Myocyte (in vitro differentiated cells): ENCODE data around the gene MED12L. TPM values are rescaled to one million over a fixed set of nuclear protein-coding genes. Genes with fewer than 3 reads are reported as not detected.
A peak's percentile ranks its signal among the peaks of the same experiment; 100 is the strongest.

ENCODE experiments used
- DNase-seq: peaks from one replicate; pipeline ENCODE4 v3.0.0-alpha.2; 2012; ENCODE audit warnings: low read depth
- total RNA-seq: library from RNA; depleted of rRNA; stranded (reverse); fragments of >200 nt; gene quantifications from 2 replicates; pipeline ENCODE4 v1.2.3, GENCODE V29; 2014

MED12L gene
- total RNA-seq, 1 donor from 2014 or later: not detected

DNA sequence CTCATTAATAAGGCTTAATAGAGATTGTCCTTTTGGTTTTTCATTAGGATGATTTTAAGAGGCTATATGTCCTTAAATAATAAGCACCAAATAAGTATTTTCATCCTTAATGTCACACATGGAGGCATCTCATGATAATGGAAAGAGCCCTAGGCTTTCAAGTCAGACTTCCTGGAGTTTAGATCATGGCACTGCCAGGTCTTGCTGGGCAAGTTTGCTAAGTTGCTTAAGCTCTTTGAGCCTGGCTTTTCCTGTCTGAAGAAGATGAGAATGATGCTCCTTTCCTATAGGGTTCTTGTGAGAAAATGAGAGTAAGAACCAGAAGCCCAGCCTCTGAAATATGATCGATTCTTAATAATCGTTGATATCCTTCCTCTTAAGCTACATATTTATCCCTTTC is 322.5 kb downstream of the MED12L start:
- DNase-seq: no peak

DNA sequence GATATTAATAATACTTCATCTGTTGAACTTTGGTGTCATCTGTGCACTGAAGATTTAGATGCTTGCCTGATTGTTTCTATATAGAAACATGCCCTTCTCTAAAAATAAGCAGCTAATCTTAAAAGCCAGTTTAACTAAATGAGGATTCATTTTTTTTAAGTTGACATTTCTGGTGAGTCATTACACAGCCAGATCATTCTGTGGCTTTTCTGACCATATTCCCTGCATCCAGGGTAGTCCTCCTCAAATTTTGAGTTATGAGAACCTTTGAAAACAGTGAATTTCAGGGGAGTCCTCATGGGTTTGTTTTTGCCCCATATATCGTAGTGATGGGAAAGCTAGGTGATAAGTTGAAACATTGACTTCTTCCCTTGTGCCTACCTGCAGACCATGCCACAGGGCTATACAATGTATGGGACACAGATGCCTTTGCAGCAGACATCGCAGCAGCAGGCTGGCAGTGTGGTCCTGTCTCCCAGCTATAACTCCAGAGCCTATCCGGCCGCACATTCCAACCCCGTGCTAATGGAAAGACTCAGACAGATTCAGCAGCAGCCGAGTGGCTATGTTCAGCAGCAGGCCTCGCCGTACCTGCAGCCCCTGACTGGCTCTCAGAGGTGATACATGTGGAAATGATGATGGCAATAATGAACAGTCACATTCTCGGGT is 325.6 kb downstream of the MED12L start:
- no peak for DNase-seq

DNA sequence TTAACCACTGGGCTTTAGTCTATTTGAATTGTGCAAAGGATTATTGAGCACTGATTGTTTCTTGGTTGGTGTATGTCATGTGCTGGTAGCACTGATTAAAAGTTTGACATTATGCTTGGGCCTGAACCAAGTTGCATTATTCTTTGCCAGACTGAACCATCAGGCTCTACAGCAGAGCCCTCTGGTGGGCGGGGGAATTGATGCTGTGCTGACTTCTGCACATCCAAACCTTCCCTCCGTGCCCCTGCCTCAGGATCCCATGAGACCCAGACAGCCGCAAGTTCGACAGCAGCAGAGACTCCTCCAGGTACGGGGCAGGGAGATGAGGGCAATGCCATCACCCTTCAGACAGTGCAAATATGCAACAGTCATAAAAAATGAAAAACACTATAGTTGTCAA is 327.5 kb downstream of the MED12L start:
- DNase-seq: no peak

DNA sequence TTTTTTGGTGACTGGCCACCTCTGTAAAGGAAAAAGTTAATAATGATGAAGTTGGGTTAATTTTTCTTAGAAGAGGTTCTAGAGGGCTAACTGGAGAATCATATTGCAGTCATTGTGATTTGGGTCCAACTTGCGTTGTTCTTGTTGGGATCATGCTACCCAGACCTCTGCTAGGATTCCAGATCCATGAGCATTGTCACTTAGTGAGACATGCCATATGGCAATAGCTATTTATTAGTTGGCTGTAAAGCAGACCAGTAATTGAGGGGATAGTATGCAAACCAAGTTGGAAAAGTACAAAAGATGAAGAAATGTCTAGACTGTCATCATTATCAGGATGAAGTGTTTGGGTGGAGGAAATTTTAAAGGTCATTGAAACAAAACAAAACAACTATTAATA is 329.8 kb downstream of the MED12L start:
- no peak for DNase-seq

DNA sequence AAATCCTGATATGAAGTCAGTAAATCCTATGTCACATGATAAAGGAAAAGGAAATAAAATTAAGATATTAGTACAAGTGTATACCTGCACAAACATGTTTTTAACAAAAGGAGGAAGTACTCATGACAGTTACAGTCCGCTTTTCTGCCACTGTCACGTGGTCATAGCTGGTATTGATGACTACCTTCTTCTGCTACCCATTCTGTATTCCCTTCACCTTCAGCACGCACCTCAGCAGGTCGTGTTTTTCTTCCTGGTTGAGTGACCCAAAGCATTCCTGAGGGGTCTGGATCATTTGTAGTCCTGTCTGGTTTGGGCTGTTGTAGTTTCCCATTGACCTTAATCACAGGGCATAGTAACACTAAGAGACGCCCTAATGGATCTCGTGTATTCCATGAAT is 334.3 kb downstream of the MED12L start:
- DNase-seq: no peak

- no peak for DNase-seq
Observed at GRCh38 chr3:151421938-151422337, 336.5 kb downstream of the MED12L start.

- DNase-seq: no peak
Observed at GRCh38 chr3:151423091-151423490, 337.6 kb downstream of the MED12L start.

- no peak for DNase-seq
Observed at GRCh38 chr3:151425627-151426340, 340.3 kb downstream of the MED12L start.

- DNase-seq: no peak
Observed at GRCh38 chr3:151426341-151426657, 340.8 kb downstream of the MED12L start.

- peak; percentile 28 for DNase-seq
Observed at GRCh38 chr3:151428386-151428785, 342.9 kb downstream of the MED12L start.

DNA sequence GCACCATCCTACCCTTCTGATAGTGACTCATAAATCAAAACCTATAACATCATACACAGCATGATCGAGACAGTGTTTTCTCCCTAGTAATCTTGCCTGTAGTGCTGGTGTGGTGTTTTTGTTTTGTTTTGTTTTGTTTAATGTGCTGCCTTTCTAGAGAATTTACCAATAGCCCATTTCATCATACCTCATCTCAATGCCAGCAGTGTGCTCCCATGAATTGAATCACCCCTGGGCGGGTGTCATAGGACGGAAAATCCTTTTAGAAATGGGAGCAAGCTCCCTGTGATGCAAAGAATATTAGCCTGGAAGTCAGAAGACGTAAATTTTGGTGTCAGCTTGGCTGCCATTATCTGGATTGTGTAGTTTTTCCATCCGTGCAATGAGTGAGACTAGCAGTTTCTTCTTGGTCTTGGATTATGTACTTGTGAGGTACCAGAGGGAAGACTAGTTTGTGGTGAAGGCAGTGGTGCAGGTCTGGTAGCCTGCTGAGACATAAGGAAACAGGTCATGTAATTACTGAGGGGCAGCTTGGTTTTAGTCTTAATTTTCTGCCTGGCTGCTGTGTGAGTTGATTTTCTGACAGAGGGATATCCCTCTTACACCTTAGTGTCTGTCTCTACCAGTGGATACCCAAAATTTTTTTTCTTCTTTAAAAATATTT is 345.5 kb downstream of the MED12L start:
- DNase-seq: no peak

GRCh38 chr3:151431940-151432339 is 346.5 kb downstream of the MED12L start:
- peak; percentile 66 for DNase-seq

GRCh38 chr3:151432616-151433372 is 347.3 kb downstream of the MED12L start:
- no peak for DNase-seq

GRCh38 chr3:151434151-151434890 is 348.9 kb downstream of the MED12L start:
- DNase-seq: peak; percentile 63

DNA sequence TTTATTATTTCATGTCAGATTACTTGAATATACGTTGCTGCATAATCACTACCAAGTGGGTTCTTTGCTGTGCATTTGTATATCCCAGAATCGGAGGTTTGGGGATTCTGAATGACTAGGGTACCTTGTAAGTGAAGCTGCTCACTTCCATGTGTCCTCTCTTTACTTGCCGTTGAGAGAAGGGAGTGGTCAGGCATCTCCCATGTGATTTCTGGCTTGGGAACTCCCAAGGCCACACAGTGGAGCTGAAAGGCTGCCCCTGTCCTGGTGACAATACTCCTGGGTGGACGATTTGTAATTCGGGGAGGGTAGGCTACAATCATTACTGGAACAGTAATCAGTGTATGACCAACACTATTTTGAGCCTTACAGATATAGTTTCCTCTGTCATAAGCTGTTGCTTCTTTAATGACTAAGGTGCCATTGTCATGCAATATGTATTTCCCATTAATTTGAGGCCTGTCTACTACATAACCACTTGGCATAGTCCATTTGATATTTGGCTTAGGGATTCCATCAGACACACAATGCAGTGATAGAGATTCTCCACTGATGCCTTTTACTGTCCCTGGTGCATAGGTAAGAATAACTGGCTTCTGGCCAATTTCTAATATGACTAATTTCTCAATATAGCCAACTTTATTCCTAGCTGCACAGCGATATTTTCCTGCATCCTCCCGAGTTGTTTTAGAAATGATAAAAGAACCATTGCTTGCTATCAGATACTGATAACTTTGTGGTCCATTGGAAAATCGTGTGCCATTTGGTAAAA is 351.4 kb downstream of the MED12L start:
- peak; percentile 19 for DNase-seq

DNA sequence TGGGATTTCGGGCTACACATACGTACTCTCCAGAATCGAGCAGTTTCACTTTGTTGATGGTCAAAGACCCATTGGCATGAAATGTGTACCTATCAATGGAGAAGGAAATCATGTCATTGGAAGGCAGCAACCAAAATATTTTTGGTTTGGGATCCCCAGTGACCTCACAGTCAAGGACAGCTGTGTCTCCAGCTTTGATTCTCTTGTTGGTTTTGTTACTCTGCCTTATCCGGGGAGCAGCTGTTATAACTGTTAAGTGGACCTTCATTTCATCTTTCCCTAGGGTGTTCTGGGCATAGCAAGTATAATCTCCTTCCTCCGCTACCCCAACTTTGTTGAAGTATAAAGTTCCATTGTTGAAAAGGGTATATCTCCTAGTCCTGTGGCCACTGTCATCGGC is 352.4 kb downstream of the MED12L start:
- DNase-seq: peak; percentile 86

DNA sequence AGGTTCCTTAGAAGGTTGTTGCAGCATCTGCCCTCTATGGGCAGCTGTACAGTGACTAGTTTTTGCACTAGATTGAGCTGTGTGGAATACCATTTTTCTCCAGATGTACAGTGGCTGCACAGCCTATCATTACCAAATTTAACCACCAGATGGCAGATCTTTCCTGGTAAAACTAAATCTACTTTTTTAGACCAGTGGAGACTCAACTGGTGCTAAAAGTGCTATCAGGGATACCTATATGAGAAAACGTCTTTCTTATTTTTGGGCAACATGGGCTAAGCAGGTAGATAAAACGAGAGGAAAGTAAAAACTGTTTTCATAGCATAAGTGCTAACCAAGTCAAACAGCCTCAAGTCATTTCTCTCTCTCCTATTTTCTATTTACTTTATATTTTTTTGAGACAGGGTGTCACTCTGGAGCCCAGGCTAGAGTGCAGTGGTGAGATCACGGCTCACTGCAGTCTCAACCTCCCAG is 354.2 kb downstream of the MED12L start:
- peak; percentile 69 for DNase-seq

- DNase-seq: no peak
Observed at GRCh38 chr3:151440940-151441339, 355.5 kb downstream of the MED12L start.

DNA sequence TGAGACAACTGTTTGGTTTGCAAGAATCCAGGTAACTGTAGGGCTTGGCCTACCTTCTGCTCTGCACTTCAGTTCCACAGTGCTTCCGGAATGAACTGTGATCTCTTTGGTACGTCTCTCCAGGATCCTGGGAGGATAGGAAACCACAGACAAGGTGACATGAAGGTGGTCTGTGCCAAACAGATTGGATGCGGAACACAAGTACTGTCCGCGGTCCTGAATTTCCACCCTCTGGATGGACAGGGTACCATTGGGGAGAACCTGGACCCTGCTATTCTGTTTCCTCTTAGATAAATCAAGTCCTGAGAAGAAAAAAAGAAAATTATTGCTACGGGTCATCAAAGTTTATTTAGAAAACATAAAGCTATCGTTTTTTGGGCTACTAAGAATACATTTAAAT is 358.1 kb downstream of the MED12L start:
- peak; percentile 57 for DNase-seq
